Epidermal melanocyte (primary cell): Measurements from ENCODE around the gene MGAT1.
"Not testable (repeated sequence)": the region's sequence is repeated elsewhere in the genome, so short reads cannot be mapped to it uniquely, and the experiment has no call there.

Source experiments
- DNase-seq: peaks from one replicate; pipeline ENCODE4 v3.0.0; 2011; ENCODE audit warnings: low spot score; ENCODE audit not compliant: insufficient read length

MGAT1 gene

DNA sequence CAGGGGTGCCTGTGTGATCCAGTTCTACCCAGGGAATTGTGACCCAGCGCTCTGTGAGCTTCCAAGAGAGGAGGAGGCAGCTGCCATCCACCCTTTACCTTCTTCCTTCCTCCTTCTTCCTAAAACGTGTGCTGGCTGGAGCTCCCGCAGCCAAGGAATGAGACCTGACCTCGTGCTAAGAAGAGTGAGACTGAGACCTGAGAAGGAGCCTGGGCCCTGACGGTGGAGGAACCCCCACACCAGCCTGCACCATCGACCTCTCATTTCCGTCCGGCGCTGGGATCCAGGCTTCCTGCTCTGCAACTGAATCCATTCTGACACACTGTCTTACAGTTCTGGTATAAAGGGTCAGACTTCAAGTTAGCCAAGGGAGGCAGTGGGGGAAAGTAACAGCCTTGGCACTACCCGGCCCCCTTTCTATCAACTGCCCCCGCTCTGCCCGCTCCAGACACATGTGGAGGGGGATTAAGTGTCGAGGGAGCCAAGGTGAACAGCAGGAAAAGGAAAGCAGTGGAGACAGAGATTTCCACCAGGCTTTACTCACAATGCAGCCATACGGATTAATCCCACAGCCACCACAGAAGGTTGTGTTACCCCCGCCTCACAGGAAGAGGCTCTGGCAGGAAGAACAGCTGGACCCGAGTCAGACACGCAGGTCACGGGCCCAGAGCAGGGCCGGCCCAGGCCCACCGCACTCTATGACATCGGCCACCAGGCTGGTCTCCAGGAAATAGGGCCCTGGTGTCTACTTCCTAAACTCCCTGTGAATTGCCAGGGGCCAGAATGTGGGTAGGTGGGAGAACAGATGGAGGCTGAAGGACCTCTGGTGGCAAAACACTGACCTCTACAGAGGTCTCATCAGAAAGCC lies 15.8 kb downstream of the MGAT1 start:
- no peak for DNase-seq

DNA sequence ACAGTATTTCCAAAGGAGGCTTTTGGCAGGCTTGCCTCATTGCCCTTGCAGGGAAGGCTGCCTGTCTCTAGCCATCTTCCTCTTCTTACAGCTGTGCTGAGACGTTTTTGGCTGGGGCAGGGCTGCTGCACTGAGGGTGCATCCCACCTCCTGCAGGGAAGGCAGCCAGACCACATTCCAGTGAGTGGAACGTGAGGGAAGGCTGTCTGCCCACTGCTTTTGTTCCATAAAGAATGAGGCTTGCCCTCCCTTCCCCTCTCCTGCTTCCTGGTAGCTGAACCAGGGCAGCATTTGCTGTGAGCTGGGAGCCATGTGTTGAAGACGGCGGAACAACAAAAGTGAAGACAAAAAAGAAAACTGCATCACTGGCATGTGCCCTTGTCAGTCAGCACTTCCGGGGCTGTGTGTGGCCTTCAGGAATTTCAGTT lies 16.8 kb downstream of the MGAT1 start:
- peak; percentile 61 for DNase-seq

GRCh38 chr5:180785121-180785781 lies 17.4 kb downstream of the MGAT1 start:
- no peak for DNase-seq

DNA sequence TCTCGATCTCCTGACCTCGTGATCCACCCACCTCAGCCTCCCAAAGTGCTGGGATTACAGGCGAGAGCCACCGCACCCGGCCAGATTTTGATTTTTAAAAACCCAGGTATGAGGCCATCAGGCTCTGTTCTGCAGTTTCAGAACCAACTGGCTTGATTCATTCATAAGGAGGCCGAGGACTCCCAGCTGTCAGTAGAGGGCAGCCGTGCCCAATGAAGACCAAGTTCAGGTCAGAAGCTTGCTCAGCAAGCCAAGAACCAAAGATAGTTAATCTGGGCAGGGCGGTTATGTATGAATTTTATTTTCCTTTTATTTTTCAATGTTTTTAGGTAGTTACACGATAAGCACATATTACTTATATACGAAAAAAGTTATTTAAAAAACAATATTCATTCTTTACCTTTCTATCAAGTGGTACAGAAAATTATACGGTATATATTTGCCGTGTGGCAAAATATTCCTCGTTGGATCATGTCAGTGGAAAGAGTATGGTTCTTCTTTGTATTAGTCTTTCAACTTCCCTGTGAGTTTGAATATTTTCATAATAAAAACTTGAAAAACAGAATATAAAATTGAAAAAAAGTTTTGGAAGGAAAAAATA lies 18.0 kb downstream of the MGAT1 start:
- DNase-seq: peak; percentile 89

GRCh38 chr5:180783340-180784052 lies 19.1 kb downstream of the MGAT1 start:
- DNase-seq: no peak

- DNase-seq: no peak
Measured at GRCh38 chr5:180782748-180783147, 19.9 kb downstream of the MGAT1 start.

DNA sequence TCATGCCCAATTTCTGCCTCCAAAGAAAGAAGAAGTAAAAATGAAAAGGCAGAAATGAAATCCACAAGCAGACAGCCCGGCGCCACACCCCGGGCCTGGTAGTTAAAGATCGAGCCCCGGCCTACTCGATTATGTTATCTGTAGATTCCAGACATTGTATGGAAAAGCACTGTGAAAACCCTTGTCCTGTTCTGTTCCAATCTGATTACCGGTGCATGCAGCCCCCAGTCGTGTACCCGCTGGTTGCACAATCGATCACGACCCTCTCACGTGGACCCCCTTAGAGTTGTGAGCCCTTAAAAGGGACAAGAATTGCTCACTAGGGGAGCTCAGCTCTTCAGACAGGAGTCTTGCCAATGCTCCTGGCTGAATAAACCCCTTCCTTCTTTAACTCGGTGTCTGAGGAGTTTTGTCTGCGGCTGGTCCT lies 20.7 kb downstream of the MGAT1 start:
- not testable (repeated sequence) for DNase-seq

GRCh38 chr5:180779985-180780610 lies 22.5 kb downstream of the MGAT1 start:
- DNase-seq: no peak

DNA sequence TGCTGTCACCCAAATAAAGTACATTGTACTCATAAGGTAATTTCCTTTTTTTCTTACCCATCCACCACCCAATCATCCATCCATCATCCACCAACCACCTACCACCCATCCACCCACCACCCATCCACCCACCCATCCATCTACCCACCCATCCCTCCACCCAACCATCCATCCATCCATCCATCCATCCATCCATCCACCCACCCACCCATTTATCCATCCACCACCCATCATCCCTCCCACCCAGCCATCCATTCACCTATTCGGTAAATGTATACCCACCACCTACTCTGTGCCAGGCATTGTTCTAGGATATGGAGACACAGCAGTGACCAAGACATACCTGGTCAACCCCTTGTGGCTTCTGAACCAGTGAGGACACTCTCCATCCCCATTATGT lies 25.1 kb downstream of the MGAT1 start:
- no peak for DNase-seq

GRCh38 chr5:180776376-180776775 lies 26.2 kb downstream of the MGAT1 start:
- no peak for DNase-seq

DNA sequence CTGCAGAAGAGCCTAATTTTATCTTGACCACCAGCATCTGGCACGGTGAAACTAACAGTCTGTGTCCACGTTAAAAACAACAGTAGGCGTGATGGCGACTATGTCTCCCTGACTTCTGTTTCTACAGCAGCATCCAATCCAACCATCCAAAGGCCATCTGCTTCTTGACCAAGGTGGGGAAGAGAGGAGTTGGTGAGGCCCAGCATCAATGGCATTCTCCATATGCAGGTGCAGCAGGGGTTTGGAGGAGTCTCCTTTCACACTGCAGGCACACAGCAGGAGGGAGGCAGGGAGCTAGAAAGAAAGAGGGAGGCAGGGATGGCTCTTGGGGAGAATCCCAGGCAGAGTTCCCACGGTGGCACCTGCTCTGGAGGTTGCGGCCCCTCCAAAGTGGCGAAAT lies 27.0 kb downstream of the MGAT1 start:
- DNase-seq: no peak

- no peak for DNase-seq
Measured at GRCh38 chr5:180771839-180772238, 30.8 kb downstream of the MGAT1 start.

DNA sequence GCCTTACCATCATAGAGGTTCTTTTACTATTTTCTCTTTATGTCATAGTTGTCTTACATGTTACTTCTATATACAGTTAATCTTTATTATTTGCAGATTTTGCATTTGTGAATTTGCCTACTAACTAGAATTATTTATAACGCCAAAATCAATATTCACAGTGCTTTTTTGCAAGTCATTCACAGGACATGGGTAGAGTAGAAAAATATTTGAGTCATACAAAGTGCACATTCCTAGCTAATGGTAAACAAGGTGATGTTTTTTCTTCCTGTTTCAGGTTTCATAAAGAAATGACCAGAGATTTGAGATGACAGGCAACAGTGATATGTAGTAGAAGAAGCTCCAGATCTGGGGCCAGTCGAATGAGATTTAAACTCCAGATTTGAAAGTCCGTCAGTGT lies 32.8 kb downstream of the MGAT1 start:
- DNase-seq: no peak

DNA sequence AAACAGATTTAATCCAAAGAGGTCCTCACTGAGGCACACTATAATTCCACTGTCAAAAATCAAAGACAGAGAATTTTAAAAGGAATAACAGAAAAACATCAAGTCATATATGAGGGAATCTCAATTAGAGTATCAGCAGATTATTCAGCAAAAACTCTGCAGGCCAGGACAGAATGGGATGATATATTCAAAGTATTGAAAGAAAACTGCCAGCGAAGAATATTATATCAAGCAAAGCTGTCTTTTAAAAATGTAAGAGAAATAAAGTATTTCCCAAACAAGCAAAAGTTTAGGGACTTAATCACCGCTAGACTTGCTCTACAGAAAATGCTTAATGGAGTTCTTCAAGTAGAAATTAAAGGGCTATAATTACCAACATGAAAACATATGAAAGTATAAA lies 47.0 kb downstream of the MGAT1 start:
- no peak for DNase-seq

- no peak for DNase-seq
Measured at GRCh38 chr5:180744253-180744652, 58.4 kb downstream of the MGAT1 start.

GRCh38 chr5:180742727-180743126 lies 59.9 kb downstream of the MGAT1 start:
- no peak for DNase-seq

DNA sequence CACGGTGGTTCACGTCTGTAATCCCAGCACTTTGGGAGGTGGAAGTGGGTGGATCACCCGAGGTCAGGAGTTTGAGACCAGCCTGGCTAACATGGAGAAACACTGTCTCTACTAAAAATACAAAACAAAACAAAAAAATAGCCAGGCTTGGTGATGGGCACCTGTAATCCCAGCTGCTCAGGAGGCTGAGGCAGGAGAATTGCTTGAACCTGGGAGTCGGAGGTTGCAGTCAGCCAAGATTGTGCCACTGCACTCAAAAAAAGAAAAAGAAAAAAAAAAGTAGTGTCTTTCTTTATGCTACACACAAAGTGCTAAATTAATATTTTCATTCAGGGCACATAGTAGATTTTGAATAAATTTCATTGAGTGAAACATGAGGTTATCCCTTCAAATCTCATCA lies 61.7 kb downstream of the MGAT1 start:
- not testable (repeated sequence) for DNase-seq

GRCh38 chr5:180739958-180740357 lies 62.6 kb downstream of the MGAT1 start, which contains the start of gene OR2Y1:
Gene OR2Y1, minus strand, starts transcription at chr5:180740058. Its CDS starts 0 bp downstream, at chr5:180740058.
- no peak for DNase-seq

DNA sequence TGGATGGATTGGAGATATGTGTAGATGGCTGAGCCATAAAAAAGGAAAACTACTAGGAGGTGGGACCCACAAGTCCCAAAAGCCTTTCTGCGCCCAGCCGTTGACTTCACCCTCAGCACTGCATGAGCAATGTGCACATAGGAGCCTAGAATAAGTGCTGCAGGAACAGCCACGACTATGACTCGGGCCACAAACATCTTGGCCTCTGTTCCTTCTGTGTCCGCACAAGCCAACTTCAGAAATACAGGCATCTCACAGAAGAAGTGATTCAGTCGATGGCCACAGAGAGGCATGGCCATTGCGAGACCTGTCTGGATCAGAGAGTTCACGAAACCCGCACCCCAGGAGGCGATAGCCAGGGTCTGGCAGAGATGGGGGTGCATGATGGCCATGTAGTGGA lies 63.3 kb downstream of the MGAT1 start:
- no peak for DNase-seq

GRCh38 chr5:180736536-180736935 lies 66.1 kb downstream of the MGAT1 start:
- no peak for DNase-seq
